Heart left ventricle (tissue), 16 donors: ENCODE data around the gene NTRK3. TPM values are rescaled to one million over a fixed set of nuclear protein-coding genes. Genes with fewer than 3 reads are reported as not detected.

Experiments used
- ATAC-seq, 4 donors: fragments of 200-7000 bp; cut with Tn5 transposase; one replicate each; pipeline ENCODE4 v1.9.1; 2020 to 2022; ENCODE audit warnings: moderate library complexity in 4 of 4, mild to moderate bottlenecking in 3 of 4, moderate number of reproducible peaks in 1 of 4
- DNase-seq, 5 donors: peaks; one replicate each; pipeline ENCODE4 v3.0.0-alpha.2; 2020
- H3K27ac ChIP-seq, 12 donors: fragments of 200-600 bp; sonication (generic) in 4 of 12; one replicate each; pipeline versions ENCODE4 v1.5.0 to v1.8.0; 2016 to 2022; ENCODE audit warnings: mild to moderate bottlenecking in 2 of 12
- H3K27me3 ChIP-seq, 9 donors: fragments of 200-600 bp; sonication (generic) in 2 of 9; one replicate each; pipeline versions ENCODE4 v1.5.1 to v1.8.0; 2016 to 2022; ENCODE audit warnings: mild to moderate bottlenecking in 3 of 9
- H3K36me3 ChIP-seq, 9 donors: fragments of 200-600 bp; sonication (generic) in 2 of 9; one replicate each; pipeline versions ENCODE4 v1.5.0 to v1.8.0; 2018 to 2022; ENCODE audit warnings: mild to moderate bottlenecking in 2 of 9
- H3K4me1 ChIP-seq, 12 donors: fragments of 200-600 bp; sonication (generic) in 4 of 12; one replicate each; pipeline versions ENCODE4 v1.5.0 to v1.8.0; 2016 to 2022; ENCODE audit warnings: mild to moderate bottlenecking in 3 of 12
- H3K4me3 ChIP-seq, 12 donors: fragments of 200-600 bp; sonication (generic) in 4 of 12; one replicate each; pipeline versions ENCODE4 v1.5.0 to v1.8.0; 2017 to 2022; ENCODE audit warnings: mild to moderate bottlenecking in 9 of 12, moderate library complexity in 4 of 12
- H3K9me3 ChIP-seq, 12 donors: fragments of 200-600 bp; sonication (generic) in 4 of 12; one replicate each; pipeline versions ENCODE4 v1.5.0 to v1.8.0; 2016 to 2022; ENCODE audit warnings: mild to moderate bottlenecking in 1 of 12
- CTCF ChIP-seq, 12 donors: fragments of 200-600 bp; sonication (generic) in 4 of 12; IDR thresholded peaks; one replicate each; pipeline versions ENCODE4 v1.5.0 to v1.8.0; 2018 to 2022; ENCODE audit warnings: antibody characterized with exemption in 12 of 12, mild to moderate bottlenecking in 5 of 12
- POLR2A ChIP-seq, 2 donors: fragments of 450-650 bp; IDR thresholded peaks; one replicate each; pipeline ENCODE4 v1.6.1; 2017; ENCODE audit warnings: antibody characterized with exemption in 2 of 2, mild to moderate bottlenecking in 2 of 2, moderate library complexity in 2 of 2
- WGBS, 4 donors: extraction: QIAGEN DNeasy Blood & Tissue Kit in 2 of 4; methylation state at CpG; one replicate each; pipeline versions ENCODE4 v1.1.5 to v1.1.7; 2013 to 2018; 5-methylcytosine and 5-hydroxymethylcytosine counted together
- intact Hi-C, 10 donors: fragments of 100-400 bp; cut with DNase I; formaldehyde crosslinking; loops; one replicate each; pipeline versions ENCODE4 v1.11.1 to v1.14.2; 2022
- polyA plus RNA-seq, 2 donors: library from polyadenylated mRNA; stranded (reverse); fragments of 200-250 nt; gene quantifications; one replicate each; pipeline ENCODE4 v1.2.3, GENCODE V29; 2013
- total RNA-seq, 9 donors: library from RNA; depleted of rRNA in 2 of 9; stranded (reverse); fragments of >200 nt in 2 of 9; fragmentation: NEBNext Ultra II Directional in 3 of 9; extraction: Animal tissue kit (Norgen Biotek cat#: 25700) in 3 of 9; gene quantifications; one replicate each; pipeline versions ENCODE4 v1.1.0 to v1.2.4, GENCODE V29; 2016 to 2023
- donor health status: ischemic (EF 13 %, LVEDD 7.1; RV severe dilation, severe dysfunction).
- donor health status: healthy with polysubstance abuse.
- donor health status: DM: no; HTN: yes; CAD: no.
- donor health status: DM: no; HTN: no; CAD: no.
- donor health status: ischemic (EF 25% LVEDD 6.9; RV normal size, moderate dysfunction).
- donor health status: ischemic (EF 25% LVEDD 5.7; RV mildly dilated, moderate dysfunction).
- donor health status: healthy.
- donor health status: DM: yes; HTN: yes; CAD: no.
- donor health status: ischemic (EF 35%, LVEDD 5.7; RV mildly dilated, moderate dysfunction).
- donor health status: nonischemic (EF 11% LVEDD 7.7; RV severe dilation, severe dysfunction).
- donor health status: DM: yes; HTN: yes; CAD: no.
- donor health status: PGD.
- donor health status: ischemic (EF 29% LVEDD 5.4; RV normal size, mild dysfunction).
- donor health status: nonischemic (EF 23%, LVEDD 6.1; RV moderate dilation, normal function).

Gene NTRK3
- total and polyA plus RNA-seq, 11 donors, result 0.53 to 6.8 (median 2.0) TPM

- H3K27me3 ChIP-seq, result no peaks in the 10 kb centered on the region
- no peak for ATAC-seq
Observed at GRCh38 chr15:88118741-88119140, 137.8 kb downstream of the NTRK3 start.

GRCh38 chr15:88118035-88118434 is 138.5 kb downstream of the NTRK3 start:
- H3K4me3 ChIP-seq, result no peak overlapping the region
- H3K36me3 ChIP-seq, result no peaks in the 10 kb centered on the region
- H3K27ac ChIP-seq, result no peak overlapping the region
- intact Hi-C loops, result no loop called here
- H3K9me3 ChIP-seq, result no peaks in the 10 kb centered on the region
- H3K4me1 ChIP-seq, result no peaks in the 10 kb centered on the region
- ATAC-seq (no peak), DNase-seq (no peak)
- no peak for TF ChIP-seq POLR2A (IDR thresholded peaks at IDR 0.05)
- TF ChIP-seq CTCF (IDR thresholded peaks at IDR 0.05), result no peak
- 70 to 86% (median 79%) methylated on average over 6 of the region's 6 CpGs for WGBS, 4 donors
- H3K27me3 ChIP-seq, result no peaks in the 10 kb centered on the region

More at GRCh38 chr15:88118741-88119140, 137.8 kb downstream of the NTRK3 start:
- intact Hi-C loops, result no loop called here
- H3K4me1 ChIP-seq, result no peaks in the 10 kb centered on the region
- no peaks in the 10 kb centered on the region for H3K36me3 ChIP-seq
- no peak for DNase-seq
- H3K9me3 ChIP-seq, result no peaks in the 10 kb centered on the region
- no peak overlapping the region for H3K27ac ChIP-seq
- no peak overlapping the region for H3K4me3 ChIP-seq
- TF ChIP-seq CTCF (IDR thresholded peaks at IDR 0.05) (no peak), POLR2A (IDR thresholded peaks at IDR 0.05) (no peak)
- WGBS, 4 donors, result 78 to 83% (median 80%) methylated on average over 7 of the region's 7 CpGs

GRCh38 chr15:88115486-88116152 is 140.9 kb downstream of the NTRK3 start:
- no peak for DNase-seq
- peaks cover 0 to 3% (median 0%) of the 10 kb centered on the region in 9 donors for H3K27me3 ChIP-seq
- no peaks in the 10 kb centered on the region for H3K36me3 ChIP-seq
- TF ChIP-seq CTCF (IDR thresholded peaks at IDR 0.05), result no peak
- TF ChIP-seq POLR2A (IDR thresholded peaks at IDR 0.05), result no peak
- ATAC-seq, result no peak
- H3K4me3 ChIP-seq, result no peak overlapping the region
- no peak overlapping the region for H3K27ac ChIP-seq
- H3K9me3 ChIP-seq, result no peaks in the 10 kb centered on the region
- 47 to 69% (median 57%) methylated on average over 11 to 12 of the region's 12 CpGs for WGBS, 4 donors
- intact Hi-C loops, result no loop called here
- no peaks in the 10 kb centered on the region for H3K4me1 ChIP-seq

GRCh38 chr15:88113613-88114308 is 142.8 kb downstream of the NTRK3 start:
- H3K36me3 ChIP-seq, result no peaks in the 10 kb centered on the region
- H3K27me3 ChIP-seq, result peaks cover 0 to 4% (median 0%) of the 10 kb centered on the region in 9 donors
- no peaks in the 10 kb centered on the region for H3K9me3 ChIP-seq
- ATAC-seq, result no peak
- WGBS, 4 donors, result 36 to 59% (median 50%) methylated on average over 1 of the region's 1 CpG
- intact Hi-C loops, result no loop called here
- H3K4me1 ChIP-seq, result no peaks in the 10 kb centered on the region
- DNase-seq, result no peak
- no peak overlapping the region for H3K27ac ChIP-seq
- H3K4me3 ChIP-seq, result no peak overlapping the region
- TF ChIP-seq CTCF (IDR thresholded peaks at IDR 0.05) (no peak), POLR2A (IDR thresholded peaks at IDR 0.05) (no peak)
